SH-SY5Y (cell line): ENCODE results near the gene GSTM5.

Experiments used
- GATA2 ChIP-seq: IDR thresholded peaks from 2 replicates; pipeline ENCODE4 v1.6.1; 2011; ENCODE audit warnings: mild to moderate bottlenecking, low read depth, low read length
- GATA3 ChIP-seq: IDR thresholded peaks from 2 replicates; pipeline ENCODE4 v1.6.1; 2011; ENCODE audit warnings: low read depth, mild to moderate bottlenecking, low read length, moderate library complexity

DNA sequence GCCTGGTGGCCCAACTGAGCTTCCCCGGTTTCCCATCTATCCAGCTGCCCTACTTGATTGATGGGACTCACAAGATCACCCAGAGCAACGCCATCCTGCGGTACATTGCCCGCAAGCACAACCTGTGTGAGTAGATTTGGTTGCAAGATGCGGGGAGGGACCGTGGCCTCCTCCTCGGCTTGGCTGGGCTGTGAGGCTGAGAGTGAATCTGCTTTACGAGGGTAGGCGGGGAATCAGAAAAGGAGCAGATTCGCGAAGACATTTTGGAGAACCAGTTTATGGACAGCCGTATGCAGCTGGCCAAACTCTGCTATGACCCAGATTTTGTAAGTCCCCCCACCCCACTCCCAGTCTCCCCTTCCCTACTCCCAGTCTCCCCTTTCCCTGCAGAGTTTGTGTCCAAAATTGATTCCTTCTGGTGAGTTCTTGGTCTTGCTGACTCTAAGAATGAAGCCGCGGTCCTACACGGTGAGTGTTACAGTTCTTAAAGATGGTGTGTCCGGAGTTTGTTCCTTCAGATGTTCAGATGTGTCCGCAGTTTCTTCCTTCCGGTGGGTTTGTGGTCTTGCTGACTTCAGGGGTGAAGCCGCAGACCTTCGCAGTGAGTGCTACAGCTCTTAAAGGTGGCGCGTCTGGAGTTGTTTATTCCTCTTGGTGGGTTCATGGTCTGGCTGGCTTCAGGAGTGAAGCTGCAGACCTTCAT, 42.7 kb upstream of the GSTM5 start:
- TF ChIP-seq GATA2, result no peak
- no peak for TF ChIP-seq GATA3
